Loucy (cell line): Measurements from ENCODE around the gene TAF11L4.

Experiments
- EZH2phosphoT487 ChIP-seq: fragments of 200-600 bp; IDR thresholded peaks from 2 replicates; pipeline ENCODE4 v1.6.1; 2018; ENCODE audit warnings: antibody characterized with exemption, mild to moderate bottlenecking, moderate library complexity, borderline replicate concordance
- TF ChIP-seq, protein P1 (sequence below): fragments of 200-600 bp; sonication (generic); conservative IDR thresholded peaks from 2 replicates; pipeline ENCODE4 v1.5.1; 2014; ENCODE audit warnings: mild to moderate bottlenecking, antibody characterized with exemption, low read length

DNA sequence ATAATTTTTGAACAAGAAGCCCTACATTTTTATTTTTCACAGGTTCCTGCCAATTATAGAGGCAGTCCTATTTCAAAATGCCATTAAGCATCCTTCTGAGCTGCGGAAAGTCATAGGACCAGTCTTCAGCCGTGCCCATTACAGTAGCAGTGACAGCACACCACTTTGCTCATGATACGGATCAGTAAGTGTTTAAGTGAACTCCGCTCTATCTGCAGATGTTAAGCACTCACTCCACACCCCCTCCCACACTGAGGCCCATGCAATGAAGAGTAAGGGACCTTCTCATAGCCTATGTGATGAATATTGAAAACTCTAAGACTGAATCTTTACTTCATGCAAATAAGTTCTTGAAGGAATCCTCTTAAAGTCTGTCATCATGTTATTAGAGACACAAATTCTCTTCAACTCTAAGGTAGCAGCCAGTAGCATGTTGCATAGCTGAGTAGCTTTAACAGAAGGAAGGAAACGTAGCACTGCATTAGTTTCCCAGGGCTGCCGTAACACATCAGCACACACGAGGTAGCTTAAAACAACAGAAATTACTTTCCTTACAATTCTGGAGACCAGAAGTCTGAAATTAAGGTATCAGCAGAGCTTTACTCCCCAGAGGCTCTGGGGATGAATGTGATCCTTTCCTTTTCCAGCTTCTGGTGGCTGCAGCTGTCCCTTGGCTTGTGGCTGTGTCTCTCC is 43.9 kb upstream of the TAF11L4 start:
- TF ChIP-seq, protein P1, sequence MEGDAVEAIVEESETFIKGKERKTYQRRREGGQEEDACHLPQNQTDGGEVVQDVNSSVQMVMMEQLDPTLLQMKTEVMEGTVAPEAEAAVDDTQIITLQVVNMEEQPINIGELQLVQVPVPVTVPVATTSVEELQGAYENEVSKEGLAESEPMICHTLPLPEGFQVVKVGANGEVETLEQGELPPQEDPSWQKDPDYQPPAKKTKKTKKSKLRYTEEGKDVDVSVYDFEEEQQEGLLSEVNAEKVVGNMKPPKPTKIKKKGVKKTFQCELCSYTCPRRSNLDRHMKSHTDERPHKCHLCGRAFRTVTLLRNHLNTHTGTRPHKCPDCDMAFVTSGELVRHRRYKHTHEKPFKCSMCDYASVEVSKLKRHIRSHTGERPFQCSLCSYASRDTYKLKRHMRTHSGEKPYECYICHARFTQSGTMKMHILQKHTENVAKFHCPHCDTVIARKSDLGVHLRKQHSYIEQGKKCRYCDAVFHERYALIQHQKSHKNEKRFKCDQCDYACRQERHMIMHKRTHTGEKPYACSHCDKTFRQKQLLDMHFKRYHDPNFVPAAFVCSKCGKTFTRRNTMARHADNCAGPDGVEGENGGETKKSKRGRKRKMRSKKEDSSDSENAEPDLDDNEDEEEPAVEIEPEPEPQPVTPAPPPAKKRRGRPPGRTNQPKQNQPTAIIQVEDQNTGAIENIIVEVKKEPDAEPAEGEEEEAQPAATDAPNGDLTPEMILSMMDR = no peak
- TF ChIP-seq EZH2phosphoT487 = no peak
